ENCODE results near the gene TP63. TPM values are rescaled to one million over a fixed set of nuclear protein-coding genes. Genes with fewer than 3 reads are reported as not detected.

Gene TP63
- total RNA-seq, 2 donors from 2014 or later = not detected

GRCh38 chr3:189809583-189809982 is 178.4 kb downstream of the TP63 start:
- Histone ChIP-seq H3K36me3 (ENCODE audit: control insufficient read depth, insufficient read depth, low read length) (no peaks in the 10 kb centered on the region), H3K9me3 (ENCODE audit: control insufficient read depth, low read length) (no peaks in the 10 kb centered on the region), H3K27me3 (ENCODE audit: control insufficient read depth, insufficient read depth, low read length, poor library complexity, severe bottlenecking) (peaks cover 25% of the 10 kb centered on the region), H3K27ac (ENCODE audit: low read depth, low read length) (no peak overlapping the region), H3K4me1 (ENCODE audit: control insufficient read depth, insufficient read depth, low read length) (peaks cover 23% of the 10 kb centered on the region), H3K9ac (ENCODE audit: extremely low read depth, low read length, poor library complexity, severe bottlenecking) (no peak overlapping the region), H3K4me3 (ENCODE audit: low read length) (no peak overlapping the region)
- no CpG with 5 or more reads among the region's 1 CpG for WGBS, 2 experiments (ENCODE audit: insufficient coverage in 1 of 2, insufficient read length in 1 of 2)
- Mint-ChIP-seq H3K27ac (no peak overlapping the region), H3K36me3 (ENCODE audit: low read depth) (no peaks in the 10 kb centered on the region), H3K9me3 (no peaks in the 10 kb centered on the region), H3K4me3 (no peak overlapping the region), H3K4me1 (peaks cover 47% of the 10 kb centered on the region), H3K27me3 (ENCODE audit: insufficient read depth) (peaks cover 10% of the 10 kb centered on the region)
- no peak for DNase-seq
- TF ChIP-seq, protein P1, sequence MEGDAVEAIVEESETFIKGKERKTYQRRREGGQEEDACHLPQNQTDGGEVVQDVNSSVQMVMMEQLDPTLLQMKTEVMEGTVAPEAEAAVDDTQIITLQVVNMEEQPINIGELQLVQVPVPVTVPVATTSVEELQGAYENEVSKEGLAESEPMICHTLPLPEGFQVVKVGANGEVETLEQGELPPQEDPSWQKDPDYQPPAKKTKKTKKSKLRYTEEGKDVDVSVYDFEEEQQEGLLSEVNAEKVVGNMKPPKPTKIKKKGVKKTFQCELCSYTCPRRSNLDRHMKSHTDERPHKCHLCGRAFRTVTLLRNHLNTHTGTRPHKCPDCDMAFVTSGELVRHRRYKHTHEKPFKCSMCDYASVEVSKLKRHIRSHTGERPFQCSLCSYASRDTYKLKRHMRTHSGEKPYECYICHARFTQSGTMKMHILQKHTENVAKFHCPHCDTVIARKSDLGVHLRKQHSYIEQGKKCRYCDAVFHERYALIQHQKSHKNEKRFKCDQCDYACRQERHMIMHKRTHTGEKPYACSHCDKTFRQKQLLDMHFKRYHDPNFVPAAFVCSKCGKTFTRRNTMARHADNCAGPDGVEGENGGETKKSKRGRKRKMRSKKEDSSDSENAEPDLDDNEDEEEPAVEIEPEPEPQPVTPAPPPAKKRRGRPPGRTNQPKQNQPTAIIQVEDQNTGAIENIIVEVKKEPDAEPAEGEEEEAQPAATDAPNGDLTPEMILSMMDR (conservative IDR thresholded peaks at IDR 0.05) = no peak

DNA sequence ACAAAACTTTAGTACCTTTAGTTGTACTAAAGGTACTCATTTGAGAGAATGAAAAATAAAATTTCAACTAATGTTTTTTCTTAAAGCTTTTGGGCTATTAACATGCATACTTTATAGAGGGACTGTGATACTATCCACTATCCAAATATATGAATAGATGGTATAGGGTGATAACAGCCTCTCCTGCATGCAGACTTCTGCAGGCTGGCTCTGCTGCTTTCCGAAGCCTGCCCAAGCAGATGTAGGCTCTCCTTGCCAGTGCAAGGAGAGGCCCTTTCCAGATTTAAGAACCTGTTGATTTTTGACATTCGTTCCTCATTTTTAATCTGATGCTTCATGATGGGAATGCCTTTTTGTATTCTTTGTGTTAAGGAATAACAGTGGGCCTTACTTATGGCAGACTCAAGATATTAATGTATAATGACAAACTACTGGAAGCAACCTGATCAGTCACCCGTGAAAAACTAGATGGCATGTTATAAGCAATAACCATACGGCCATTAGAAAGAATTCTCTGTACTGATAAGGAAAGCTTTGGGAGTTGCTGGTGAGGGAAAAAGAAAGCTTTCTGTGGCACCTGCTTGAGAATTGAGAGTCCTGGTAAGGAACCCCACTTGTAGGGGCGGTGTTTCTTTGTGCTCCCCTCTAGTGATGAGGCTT is 181.7 kb downstream of the TP63 start:
- Mint-ChIP-seq H3K4me1 (peaks cover 33% of the 10 kb centered on the region), H3K36me3 (ENCODE audit: low read depth) (no peaks in the 10 kb centered on the region), H3K4me3 (no peak overlapping the region), H3K27ac (no peak overlapping the region), H3K9me3 (no peaks in the 10 kb centered on the region), H3K27me3 (ENCODE audit: insufficient read depth) (peaks cover 10% of the 10 kb centered on the region)
- no peak overlapping the region for H3K4me3 ChIP-seq (ENCODE audit: low read length)
- TF ChIP-seq, protein P1 (conservative IDR thresholded peaks at IDR 0.05) = no peak
- DNase-seq = no peak
- H3K27me3 ChIP-seq (ENCODE audit: control insufficient read depth, insufficient read depth, low read length, poor library complexity, severe bottlenecking) = peaks cover 21% of the 10 kb centered on the region
- H3K27ac ChIP-seq (ENCODE audit: low read depth, low read length) = no peak overlapping the region
- no peak overlapping the region for H3K9ac ChIP-seq (ENCODE audit: extremely low read depth, low read length, poor library complexity, severe bottlenecking)
- H3K9me3 ChIP-seq (ENCODE audit: control insufficient read depth, low read length) = no peaks in the 10 kb centered on the region
- peaks cover 11% of the 10 kb centered on the region for H3K4me1 ChIP-seq (ENCODE audit: control insufficient read depth, insufficient read depth, low read length)
- H3K36me3 ChIP-seq (ENCODE audit: control insufficient read depth, insufficient read depth, low read length) = no peaks in the 10 kb centered on the region
- 94 to 95% methylated on average over 4 to 5 of the region's 5 CpGs for WGBS, 2 experiments (ENCODE audit: insufficient coverage in 1 of 2, insufficient read length in 1 of 2)

DNA sequence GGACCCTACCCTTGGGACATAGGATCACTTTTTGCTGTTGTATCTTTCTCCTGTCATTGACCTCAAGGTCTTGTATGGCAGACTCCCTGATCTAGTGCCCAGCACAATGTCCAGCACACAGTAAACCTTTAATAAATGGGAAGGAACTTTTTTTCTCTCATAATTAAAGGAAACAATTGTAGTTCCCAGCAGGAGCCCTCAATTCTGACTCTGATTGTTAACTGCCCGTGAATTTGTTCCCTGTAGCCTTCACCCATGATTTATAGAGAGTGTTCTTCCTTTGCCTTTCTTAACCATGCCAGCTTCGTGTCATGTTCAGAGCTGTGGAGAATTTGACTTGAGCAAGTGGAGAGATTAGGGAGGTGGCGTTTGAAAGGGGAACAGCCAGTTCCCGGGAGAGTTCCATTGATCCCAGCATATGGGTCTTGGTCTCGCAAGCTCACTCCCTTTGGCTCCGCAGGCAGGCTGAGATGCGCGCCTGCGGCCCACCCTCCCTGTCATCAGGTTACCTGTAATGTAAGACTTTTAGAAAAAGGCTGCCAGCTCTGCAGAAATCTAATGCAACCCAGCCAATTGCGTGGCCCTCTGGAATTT is 182.6 kb downstream of the TP63 start:
- peak; percentile 54 for DNase-seq
- Histone ChIP-seq H3K36me3 (ENCODE audit: control insufficient read depth, insufficient read depth, low read length) (no peaks in the 10 kb centered on the region), H3K9me3 (ENCODE audit: control insufficient read depth, low read length) (no peaks in the 10 kb centered on the region), H3K27ac (ENCODE audit: low read depth, low read length) (no peak overlapping the region), H3K4me1 (ENCODE audit: control insufficient read depth, insufficient read depth, low read length) (peaks cover 11% of the 10 kb centered on the region), H3K27me3 (ENCODE audit: control insufficient read depth, insufficient read depth, low read length, poor library complexity, severe bottlenecking) (peaks cover 14% of the 10 kb centered on the region), H3K4me3 (ENCODE audit: low read length) (no peak overlapping the region), H3K9ac (ENCODE audit: extremely low read depth, low read length, poor library complexity, severe bottlenecking) (no peak overlapping the region)
- Mint-ChIP-seq H3K4me3 (no peak overlapping the region), H3K4me1 (peaks cover 33% of the 10 kb centered on the region), H3K27me3 (ENCODE audit: insufficient read depth) (peaks cover 4% of the 10 kb centered on the region), H3K27ac (no peak overlapping the region), H3K36me3 (ENCODE audit: low read depth) (no peaks in the 10 kb centered on the region), H3K9me3 (no peaks in the 10 kb centered on the region)
- 79 to 90% methylated on average over 7 to 10 of the region's 10 CpGs for WGBS, 2 experiments (ENCODE audit: insufficient coverage in 1 of 2, insufficient read length in 1 of 2)
- TF ChIP-seq, protein P1 (conservative IDR thresholded peaks at IDR 0.05) = no peak
